NB4 (cell line): ENCODE results near the gene FUZ.

Source experiments
- CTCF ChIP-seq: IDR thresholded peaks from one replicate; pipeline ENCODE4 v1.5.1; 2012; ENCODE audit warnings: low read depth, low read length
- MYC ChIP-seq: IDR thresholded peaks from 2 replicates; pipeline ENCODE4 v1.6.1; 2011; ENCODE audit warnings: low read depth, low read length
- POLR2A ChIP-seq: IDR thresholded peaks from 2 replicates; pipeline ENCODE4 v1.6.1; 2011; ENCODE audit warnings: mild to moderate bottlenecking; ENCODE audit not compliant: insufficient read length; ENCODE audit errors: extremely low read depth
- TF ChIP-seq, protein P1 (sequence below): IDR thresholded peaks from 2 replicates; pipeline ENCODE4 v1.6.1; 2011; ENCODE audit warnings: low read depth, low read length

GRCh38 chr19:49772850-49773432 lies 40.2 kb downstream of the FUZ start:
- TF ChIP-seq CTCF = no peak
- TF ChIP-seq POLR2A = no peak
- TF ChIP-seq, protein P1, sequence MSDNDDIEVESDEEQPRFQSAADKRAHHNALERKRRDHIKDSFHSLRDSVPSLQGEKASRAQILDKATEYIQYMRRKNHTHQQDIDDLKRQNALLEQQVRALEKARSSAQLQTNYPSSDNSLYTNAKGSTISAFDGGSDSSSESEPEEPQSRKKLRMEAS = no peak
- no peak for TF ChIP-seq MYC
